HFFc6 (cell line): ENCODE measurements around the gene PDCD1. TPM values are rescaled to one million over a fixed set of nuclear protein-coding genes. Genes with fewer than 3 reads are reported as not detected.

Experiments used
- DNase-seq: peaks from one replicate; pipeline ENCODE4 v3.0.0-alpha.2; 2018
- H3K27ac Mint-ChIP-seq: 2 replicates; pipeline ENCODE4 v1.8.0; 2020; ENCODE audit warnings: mild to moderate bottlenecking, mixed read lengths
- H3K27me3 Mint-ChIP-seq: 2 replicates; pipeline ENCODE4 v1.8.0; 2021; ENCODE audit warnings: mild to moderate bottlenecking, moderate library complexity, mixed read lengths; ENCODE audit not compliant: insufficient read depth
- H3K36me3 Mint-ChIP-seq: 2 replicates; pipeline ENCODE4 v1.8.0; 2021; ENCODE audit warnings: low read depth, mixed read lengths
- H3K4me1 Mint-ChIP-seq: 2 replicates; pipeline ENCODE4 v1.8.0; 2020; ENCODE audit warnings: low read depth, mixed read lengths
- H3K4me3 Mint-ChIP-seq: 2 replicates; pipeline ENCODE4 v1.8.0; 2020; ENCODE audit warnings: mild to moderate bottlenecking, moderate library complexity, mixed read lengths
- H3K9me3 Mint-ChIP-seq: 2 replicates; pipeline ENCODE4 v1.8.0; 2020; ENCODE audit warnings: mild to moderate bottlenecking, mixed read lengths
- CTCF ChIP-seq: fragments of 200-600 bp; sonication (generic); IDR thresholded peaks from 2 replicates; pipeline ENCODE4 v1.5.0; 2021; ENCODE audit warnings: antibody characterized with exemption, mild to moderate bottlenecking
- total RNA-seq, 6 experiments: library from RNA; stranded (reverse); fragmentation: NEBNext Ultra II Directional; extraction: Animal tissue kit (Norgen Biotek cat#: 25700); gene quantifications; 2 replicates in 1 of 6; 3 replicates in 5 of 6; pipeline ENCODE4 v1.2.3, GENCODE V29; 2021

PDCD1 gene
- total RNA-seq, 6 experiments from 2014 or later, result not detected

GRCh38 chr2:241865957-241866789 lies 7.5 kb upstream of the PDCD1 start:
- TF ChIP-seq CTCF, result no peak
- Mint-ChIP-seq H3K9me3 (peaks cover 6% of the 10 kb centered on the region), H3K4me1 (no peaks in the 10 kb centered on the region; the same call in 1 of the 2 replicates), H3K27me3 (peaks cover 10% of the 10 kb centered on the region), H3K36me3 (peaks cover 14% of the 10 kb centered on the region), H3K4me3 (no peak overlapping the region), H3K27ac (no peak overlapping the region)
- DNase-seq, result no peak

DNA sequence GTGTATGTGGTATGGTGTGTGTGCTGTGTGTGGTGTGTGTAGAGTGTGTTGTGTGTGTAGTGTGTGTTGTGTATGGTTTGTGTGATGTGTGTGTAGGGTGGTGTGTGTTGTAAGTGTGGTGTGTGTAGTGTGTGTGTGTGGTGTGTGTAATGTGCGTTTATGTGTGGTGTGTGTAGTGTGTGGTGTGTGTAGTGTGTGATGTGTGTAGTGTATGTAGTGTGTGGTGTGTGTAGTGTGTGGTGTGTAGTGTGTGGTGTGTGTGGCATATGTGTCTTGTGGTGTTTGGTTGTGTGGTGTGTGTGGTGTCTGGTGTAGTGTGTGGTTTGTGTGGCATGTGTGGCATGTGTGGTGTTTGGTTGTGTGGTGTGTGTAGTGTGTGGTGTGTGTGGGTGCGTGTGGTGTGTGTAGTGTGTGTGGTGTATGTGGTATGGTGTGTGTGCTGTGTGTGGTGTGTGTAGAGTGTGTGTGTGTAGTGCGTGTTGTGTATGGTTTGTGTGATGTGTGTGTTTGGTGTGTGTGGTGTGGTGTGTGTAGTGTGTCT lies 6.8 kb upstream of the PDCD1 start:
- no peak for DNase-seq
- Mint-ChIP-seq H3K9me3 (peaks cover 6% of the 10 kb centered on the region), H3K36me3 (peaks cover 14% of the 10 kb centered on the region), H3K27ac (no peak overlapping the region), H3K27me3 (peaks cover 10% of the 10 kb centered on the region), H3K4me3 (no peak overlapping the region), H3K4me1 (no peaks in the 10 kb centered on the region; the same call in 1 of the 2 replicates)
- no peak for TF ChIP-seq CTCF

GRCh38 chr2:241864850-241865213 lies 6.1 kb upstream of the PDCD1 start:
- Mint-ChIP-seq H3K36me3 (peaks cover 14% of the 10 kb centered on the region), H3K9me3 (peaks cover 6% of the 10 kb centered on the region), H3K4me1 (no peaks in the 10 kb centered on the region; the same call in 1 of the 2 replicates), H3K27ac (no peak overlapping the region; the same call in 1 of the 2 replicates), H3K27me3 (peaks cover 10% of the 10 kb centered on the region), H3K4me3 (no peak overlapping the region)
- DNase-seq, result no peak
- no peak for TF ChIP-seq CTCF

- Mint-ChIP-seq H3K4me1 (no peaks in the 10 kb centered on the region; the same call in 1 of the 2 replicates), H3K27me3 (peaks cover 10% of the 10 kb centered on the region), H3K27ac (no peak overlapping the region), H3K36me3 (peaks cover 14% of the 10 kb centered on the region), H3K9me3 (peaks cover 6% of the 10 kb centered on the region), H3K4me3 (no peak overlapping the region)
- no peak for TF ChIP-seq CTCF
- no peak for DNase-seq
Measured at GRCh38 chr2:241864168-241864849, 5.6 kb upstream of the PDCD1 start.

DNA sequence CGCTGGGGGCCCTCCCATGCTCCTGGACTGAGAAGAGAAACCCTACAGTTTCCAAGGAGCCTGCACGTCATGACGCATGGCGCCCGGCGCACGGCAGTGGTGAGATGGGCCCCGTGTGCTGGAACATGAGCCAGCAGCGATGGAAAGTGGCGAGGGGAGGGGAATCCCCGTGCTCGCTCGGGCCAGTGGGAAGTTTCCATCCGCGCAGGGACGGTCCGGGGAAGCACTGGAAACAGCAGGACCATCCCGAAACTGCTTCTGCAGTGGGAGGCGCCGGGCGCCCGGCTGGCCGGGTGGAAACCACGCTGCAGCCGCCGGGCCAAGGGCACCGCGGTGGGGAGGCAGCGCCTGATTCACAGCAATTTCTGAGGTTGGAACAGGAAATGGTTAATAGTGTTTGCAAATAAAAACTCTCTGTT lies 4.9 kb upstream of the PDCD1 start:
- Mint-ChIP-seq H3K4me3 (peak overlapping the region; percentile 53; the same call in 1 of the 2 replicates), H3K4me1 (no peaks in the 10 kb centered on the region; the same call in 1 of the 2 replicates), H3K27me3 (peaks cover 10% of the 10 kb centered on the region), H3K36me3 (peaks cover 14% of the 10 kb centered on the region), H3K27ac (no peak overlapping the region), H3K9me3 (peaks cover 6% of the 10 kb centered on the region)
- no peak for DNase-seq
- no peak for TF ChIP-seq CTCF
